Pons (tissue), 1 donor: ENCODE measurements around the gene MKRN2OS.
A peak's percentile ranks its signal among the peaks of the same experiment; 100 is the strongest.

Experiments
- DNase-seq: peaks from one replicate; pipeline ENCODE4 v3.0.0-alpha.2; 2016; ENCODE audit warnings: low spot score

The MKRN2OS gene

DNA sequence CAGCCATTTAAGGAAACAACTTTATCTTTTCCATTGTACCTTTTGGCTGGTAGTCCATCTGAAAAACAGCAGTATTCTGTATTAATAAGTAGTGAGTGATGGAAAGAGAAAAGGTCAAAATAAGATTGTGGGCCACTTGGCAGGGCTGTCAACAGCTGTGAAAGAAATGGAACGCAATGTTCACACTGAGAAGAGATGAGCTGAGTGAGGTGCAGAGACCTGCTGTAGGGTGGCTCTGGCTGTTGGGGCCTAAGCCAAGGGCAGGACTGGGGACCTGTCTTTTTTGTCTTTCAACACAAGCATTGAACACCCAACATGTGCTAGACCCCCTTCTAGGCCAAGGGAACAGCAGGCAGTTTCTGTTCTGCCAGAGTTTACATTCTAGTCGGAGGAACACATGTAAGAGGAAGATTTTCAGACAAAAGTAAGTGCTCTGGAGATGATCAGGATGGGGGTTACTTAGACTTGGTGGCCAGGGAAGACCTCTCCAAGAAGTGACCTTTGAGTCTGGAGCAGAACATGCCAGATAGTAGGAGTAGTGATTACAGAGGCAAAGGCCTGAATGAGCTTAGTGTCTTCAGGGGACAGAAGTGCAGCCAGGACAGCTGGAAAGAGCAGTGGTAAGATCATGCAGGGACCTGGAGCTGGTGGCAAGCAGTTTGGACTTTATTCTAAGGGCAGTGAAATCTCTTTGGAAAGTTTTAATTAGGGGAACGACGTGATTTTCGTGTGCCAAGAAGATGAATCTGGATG, 31.4 kb downstream of the MKRN2OS start:
- no peak for DNase-seq

DNA sequence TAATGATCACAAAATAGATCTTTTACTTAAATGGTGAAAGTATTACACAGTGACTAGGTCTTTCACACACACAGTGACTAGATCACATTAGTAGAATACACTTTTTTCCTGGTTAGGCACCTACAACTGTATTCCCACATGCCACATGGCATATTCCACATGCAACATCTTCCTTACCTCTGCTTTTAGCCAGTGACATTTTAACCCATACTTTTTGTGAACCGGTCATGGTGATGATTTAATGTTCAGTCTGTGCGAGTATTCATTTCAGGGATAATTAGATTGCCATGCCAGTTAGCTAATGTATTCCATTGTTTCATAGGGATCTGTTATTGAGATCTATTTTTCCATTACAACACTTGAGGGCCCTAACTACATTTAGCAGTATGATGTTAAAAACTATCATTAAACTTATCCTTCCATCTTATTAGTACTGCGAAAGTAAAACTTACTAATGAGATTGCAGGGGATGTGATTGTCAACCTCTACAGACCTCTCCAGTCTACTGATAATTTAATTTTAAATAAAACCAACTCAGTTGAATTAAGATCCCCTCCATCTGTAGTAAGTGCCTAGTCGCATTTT, 32.7 kb downstream of the MKRN2OS start:
- no peak for DNase-seq

DNA sequence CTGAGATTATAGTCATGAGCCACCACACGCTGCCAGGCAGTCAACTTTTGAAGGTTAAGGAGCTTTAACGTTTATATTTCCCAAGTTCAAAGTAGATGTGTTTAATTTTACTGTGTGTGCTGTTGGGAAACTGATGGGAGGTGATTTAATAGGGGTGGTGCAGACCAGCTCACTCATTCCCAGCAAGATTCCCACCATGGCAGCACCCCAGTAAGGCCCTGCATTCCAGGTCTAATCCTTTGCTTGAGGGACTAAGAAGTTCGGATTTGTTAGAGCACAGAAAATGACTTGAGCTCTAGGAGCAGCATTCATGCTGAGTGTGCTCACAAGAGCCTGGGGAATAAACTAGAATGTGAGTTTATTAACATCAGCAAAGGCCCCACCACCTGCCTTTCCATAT, 35.8 kb downstream of the MKRN2OS start:
- no peak for DNase-seq

DNA sequence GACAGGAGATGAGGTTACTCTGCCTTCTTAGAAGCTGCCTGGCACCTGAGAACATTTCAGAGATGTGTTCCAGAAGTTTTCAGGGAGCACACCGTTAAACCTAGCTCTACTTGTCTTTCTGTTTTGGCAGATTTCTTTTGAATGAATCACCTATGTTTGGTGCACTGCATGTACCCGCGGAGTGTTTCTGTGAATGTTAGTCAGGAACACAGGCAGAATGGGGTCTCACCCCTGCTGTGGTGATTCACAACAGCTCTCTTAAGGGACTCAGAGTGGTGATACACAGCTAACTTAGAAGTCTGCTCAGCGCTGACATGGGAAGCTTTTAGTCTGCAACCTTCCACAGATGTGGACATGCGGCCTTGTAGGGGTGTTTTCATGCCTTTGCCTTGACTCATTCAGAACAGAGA, 37.0 kb downstream of the MKRN2OS start:
- DNase-seq: no peak

DNA sequence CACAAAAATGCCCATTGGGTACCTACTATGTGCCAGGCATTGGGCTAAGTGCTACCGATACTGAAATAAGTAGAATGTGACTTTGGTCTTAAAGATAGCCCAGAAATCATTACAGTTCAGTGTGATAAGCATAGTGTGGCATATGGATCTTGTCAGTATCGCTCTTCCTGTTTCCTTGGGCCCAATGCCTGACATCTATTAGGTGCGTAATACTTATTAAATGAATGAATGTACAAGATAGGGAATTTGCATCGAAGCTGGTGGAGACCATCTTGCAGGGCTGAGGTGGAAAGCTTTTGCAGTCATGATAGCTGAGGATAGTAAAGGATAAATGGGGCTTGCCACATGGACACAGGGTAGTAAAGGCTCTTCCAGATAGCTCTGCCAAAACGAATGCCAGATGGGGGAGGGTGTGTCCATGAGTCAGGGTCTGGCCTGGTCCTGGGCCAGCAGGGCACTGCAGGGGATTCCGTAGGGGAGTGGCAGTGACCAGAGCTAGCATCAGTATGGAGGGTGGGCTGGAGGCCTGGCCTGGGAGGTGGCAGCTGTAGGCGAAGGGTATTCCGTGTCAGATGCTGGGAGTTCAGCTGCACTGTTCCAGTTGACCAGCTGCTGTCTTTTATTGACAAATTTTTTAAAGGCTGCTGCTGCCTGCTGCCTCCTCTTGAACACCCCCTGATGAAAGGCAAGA, 37.6 kb downstream of the MKRN2OS start:
- no peak for DNase-seq

DNA sequence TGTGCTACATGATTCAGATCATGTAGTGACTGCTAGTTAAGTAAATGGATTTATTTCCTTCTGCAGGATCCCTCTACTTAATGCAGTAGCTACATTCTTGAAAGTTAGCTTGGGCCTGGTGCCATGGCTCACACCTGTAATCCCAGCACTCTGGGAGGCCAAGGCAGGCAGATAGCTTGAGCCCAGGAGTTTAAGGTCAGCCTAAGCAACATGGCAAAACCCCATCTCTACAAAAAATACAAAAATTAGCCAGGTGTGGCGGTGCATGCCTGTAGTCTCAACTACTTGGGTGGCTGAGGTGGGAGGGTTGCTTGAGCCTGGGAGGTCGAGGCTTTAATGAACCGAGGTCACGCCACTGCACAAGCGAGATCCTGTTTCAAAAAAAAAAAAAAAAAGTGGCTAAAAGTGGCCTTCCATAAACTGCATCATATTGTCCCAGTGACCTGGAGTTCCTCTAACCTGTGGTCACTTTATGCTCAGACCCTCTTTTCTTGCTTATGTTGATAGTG, 39.0 kb downstream of the MKRN2OS start:
- DNase-seq: no peak

DNA sequence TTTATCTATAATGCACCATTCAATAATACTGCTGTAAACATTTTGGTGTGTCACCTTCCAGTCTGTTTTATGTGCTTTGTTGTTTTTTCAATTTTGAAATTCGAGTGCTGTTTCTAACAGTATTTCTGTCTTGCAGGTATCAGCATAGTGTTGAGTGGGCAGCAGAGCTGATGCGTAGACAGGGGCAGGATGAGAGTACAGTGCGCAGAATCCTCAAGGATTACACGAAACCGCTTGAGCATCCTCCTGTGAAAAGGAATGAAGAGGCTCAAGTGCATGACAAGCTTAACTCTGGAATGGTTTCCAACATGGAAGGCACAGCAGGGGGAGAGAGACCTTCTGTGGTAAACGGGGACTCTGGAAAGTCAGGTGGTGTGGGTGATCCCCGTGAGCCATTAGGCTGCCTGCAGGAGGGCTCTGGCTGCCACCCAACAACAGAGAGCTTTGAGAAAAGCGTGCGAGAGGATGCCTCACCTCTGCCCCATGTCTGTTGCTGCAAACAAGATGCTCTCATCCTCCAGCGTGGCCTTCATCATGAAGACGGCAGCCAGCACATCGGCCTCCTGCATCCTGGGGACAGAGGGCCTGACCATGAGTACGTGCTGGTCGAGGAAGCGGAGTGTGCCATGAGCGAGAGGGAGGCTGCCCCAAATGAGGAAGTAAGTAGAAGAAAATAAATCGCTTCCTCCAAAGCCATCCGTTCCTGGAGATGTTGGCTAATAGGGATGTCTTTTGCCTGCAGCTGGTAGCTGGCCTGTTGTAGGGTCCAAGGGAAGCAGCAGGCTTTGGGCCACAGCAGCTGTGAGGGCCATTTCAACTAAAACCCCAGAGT, 42.0 kb downstream of the MKRN2OS start:
- DNase-seq: peak; percentile 25

DNA sequence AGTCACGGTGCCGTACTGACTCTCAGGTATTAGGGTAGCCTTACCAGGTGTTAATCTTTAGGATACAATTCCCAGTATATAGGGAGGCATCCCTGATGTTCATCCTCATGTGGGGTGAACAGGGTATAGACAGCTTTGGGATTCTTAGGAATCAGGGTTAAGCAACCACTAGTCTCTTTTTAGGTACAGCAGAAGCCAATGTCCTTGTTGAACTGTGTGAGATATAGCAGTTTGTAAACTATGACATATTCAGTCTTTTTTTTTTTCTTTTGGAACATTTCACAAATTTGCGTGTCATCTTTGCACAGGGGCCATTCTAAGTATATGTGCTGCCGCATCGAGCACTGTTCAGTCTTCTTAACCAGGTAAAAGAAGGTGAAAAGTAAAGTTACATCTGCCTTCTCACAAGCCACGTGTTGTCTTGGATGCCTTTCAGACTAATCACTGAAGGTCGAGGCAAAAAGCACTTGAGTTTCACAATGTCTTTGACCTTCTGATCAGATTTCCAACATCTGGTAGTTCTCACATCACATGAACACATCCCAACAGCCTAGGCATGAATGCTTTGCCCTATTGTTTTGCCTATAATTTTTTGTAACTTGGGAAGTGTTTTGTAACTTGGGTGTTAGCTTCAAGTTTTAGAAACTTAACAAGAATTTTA, 43.8 kb downstream of the MKRN2OS start:
- DNase-seq: no peak

DNA sequence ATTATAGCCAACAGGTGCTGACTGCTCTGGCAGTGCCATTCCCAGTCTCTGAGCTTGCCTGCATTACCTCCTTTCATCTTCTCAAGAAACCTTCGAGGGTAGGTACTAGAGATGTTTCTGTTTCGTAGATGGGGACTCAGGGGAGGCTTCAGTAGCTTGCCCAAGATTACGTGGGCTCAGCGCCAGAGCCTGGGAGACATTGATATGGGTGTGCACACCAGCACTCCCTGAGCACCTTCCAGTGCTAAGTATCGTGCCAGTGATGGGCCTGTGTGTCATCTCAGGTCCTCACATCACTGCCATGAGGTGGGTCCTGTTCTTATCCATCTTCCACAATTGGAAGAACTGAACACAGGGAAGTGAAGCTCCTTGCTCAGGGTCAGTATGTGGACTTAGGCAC, 45.8 kb downstream of the MKRN2OS start:
- DNase-seq: no peak

DNA sequence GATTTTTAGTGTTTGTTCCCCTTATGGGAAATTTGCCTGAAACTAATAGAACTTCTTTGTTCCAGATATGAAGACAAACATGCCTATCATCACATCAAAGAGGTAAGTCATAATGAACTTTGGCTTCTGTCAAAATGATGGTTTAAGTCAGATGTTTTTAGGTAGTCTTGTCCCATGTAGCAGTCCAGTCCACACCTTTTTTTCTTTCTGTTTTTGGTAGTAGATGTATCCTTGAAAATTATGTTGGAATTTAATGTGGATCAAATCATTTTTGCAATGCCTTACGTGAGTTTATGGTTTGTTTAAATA, 48.9 kb downstream of the MKRN2OS start:
- DNase-seq: no peak

DNA sequence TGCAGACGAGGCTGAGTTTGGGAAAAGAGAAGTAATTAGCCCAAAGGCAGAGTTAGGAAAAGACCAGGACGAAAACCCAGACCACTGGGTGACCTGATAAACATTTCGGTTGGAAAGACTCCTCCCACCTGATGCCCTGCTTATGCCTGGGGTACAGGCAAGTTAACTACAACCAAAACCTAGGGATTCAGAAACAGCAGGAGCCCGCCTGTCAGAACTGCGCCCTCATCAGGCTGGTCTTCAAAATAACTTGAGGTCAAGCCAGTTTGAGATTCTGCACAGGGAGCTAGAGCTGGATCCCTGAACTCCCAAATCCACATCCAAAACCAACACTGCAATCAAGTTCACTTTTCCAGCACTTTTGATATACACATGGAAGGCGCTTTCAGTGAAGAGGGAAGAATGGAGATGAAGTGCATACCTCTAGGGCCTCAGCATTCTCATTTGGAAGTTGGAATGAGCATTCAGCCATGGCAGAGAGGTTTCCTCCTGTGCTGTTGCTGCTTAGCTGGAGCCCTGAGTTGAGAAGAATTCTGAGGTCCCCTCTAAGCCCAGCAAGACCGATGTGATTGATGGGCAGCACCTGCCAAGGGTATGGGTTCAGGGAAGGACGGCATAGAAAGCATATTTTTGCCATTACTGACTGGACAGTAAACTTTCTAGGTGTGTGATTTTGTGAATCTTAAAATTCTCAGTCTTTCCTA, 49.4 kb downstream of the MKRN2OS start:
- DNase-seq: no peak

DNA sequence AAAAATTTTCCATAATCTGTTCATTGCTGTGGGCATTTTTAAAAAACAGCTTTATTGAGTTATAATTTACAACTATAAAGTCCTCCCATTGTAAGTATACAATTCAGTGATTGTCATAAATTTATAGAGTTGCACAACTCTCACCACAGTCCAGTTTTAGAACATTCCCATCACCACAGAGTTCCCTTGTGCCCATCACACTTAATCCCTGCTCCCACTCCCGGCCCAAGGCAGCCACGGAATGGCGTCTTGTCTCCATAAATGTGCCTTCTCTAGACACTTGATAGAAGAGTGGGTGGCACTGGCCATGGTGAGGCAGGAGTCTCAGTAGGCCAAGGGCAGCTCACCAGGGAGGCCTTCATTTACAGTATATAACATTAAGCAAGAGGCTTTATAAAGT, 54.8 kb downstream of the MKRN2OS start:
- DNase-seq: no peak

DNA sequence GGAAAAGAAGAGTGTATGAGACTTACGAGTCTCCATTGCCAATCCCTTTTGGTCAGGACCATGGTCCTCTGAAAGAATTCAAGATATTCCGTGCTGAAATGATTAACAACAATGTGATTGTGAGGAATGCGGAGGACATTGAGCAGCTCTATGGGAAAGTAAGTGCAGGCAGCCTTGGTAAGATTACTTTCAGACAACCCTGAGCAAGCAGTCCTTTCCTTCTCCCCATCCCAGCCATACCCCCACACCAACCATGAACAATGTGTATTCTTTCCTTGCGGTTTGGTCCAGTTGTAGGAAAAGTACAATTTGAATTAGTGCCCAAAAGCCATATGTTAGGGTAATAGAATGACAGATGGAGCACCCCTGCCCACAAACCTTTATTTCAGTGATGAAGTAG, 55.5 kb downstream of the MKRN2OS start:
- DNase-seq: no peak
